HCT116 (cell line): ENCODE measurements around the gene SNN. TPM values are rescaled to one million over a fixed set of nuclear protein-coding genes. Genes with fewer than 3 reads are reported as not detected.

Experiments
- ATAC-seq: fragments of 200-7000 bp; cut with Tn5 transposase; 2 replicates; pipeline ENCODE4 v1.9.1; 2020; ENCODE audit warnings: mild to moderate bottlenecking, moderate library complexity
- BruUV-seq: library from RNA; stranded (reverse); fragments of 400-500 nt; replicated peaks from 2 replicates; lab custom pipeline; 2021; lab: Mats Ljungman, UMichigan
- CTCF ChIA-PET: fragments of 300-600 bp; sonication (Branson Sonifier 250); formaldehyde crosslinking; loops from one replicate; lab custom pipeline; 2021; ENCODE audit warnings: antibody characterized with exemption; lab: Charles Lee
- POLR2A ChIA-PET: fragments of 300-600, 350-600 bp; sonication (Branson Sonifier 250); formaldehyde crosslinking; loops from one replicate; lab custom pipeline; 2021; ENCODE audit warnings: antibody characterized with exemption; lab: Charles Lee
- RAD21 ChIA-PET, 2 experiments: fragments of 300-600 bp; sonication (Branson Sonifier 250); formaldehyde crosslinking; loops; one replicate each; lab custom pipeline; 2023; ENCODE audit warnings: low total read pairs in 2 of 2; ENCODE audit not compliant: uncharacterized antibody in 2 of 2, unreplicated experiment in 2 of 2, low non-redundant PET in 1 of 2; lab: Charles Lee
- DNase-seq: peaks from one replicate; pipeline ENCODE4 v3.0.0-alpha.2; 2010; ENCODE audit warnings: low read depth, low spot score
- H2AFZ ChIP-seq: fragments of 200-600 bp; shearing (Covaris generic), sonication (generic); 2 replicates; pipeline ENCODE4 v1.6.1; 2017; ENCODE audit warnings: low read depth, mixed run types, mixed read lengths, antibody characterized with exemption, low read length; ENCODE audit not compliant: poor library complexity, severe bottlenecking
- H3K27ac ChIP-seq: 2 replicates; pipeline ENCODE4 v1.5.1; 2012; ENCODE audit warnings: low read depth, low read length
- H3K27me3 ChIP-seq: fragments of 200-600 bp; sonication (generic); 2 replicates; pipeline ENCODE4 v1.6.1; 2016; ENCODE audit warnings: mixed run types, low read length, mixed read lengths; ENCODE audit not compliant: insufficient read depth
- H3K36me3 ChIP-seq, 2 experiments: fragments of 200-500 bp in 1 of 2; fragments of 200-600 bp in 1 of 2; sonication (Bioruptor generic) in 1 of 2; sonication (generic) in 1 of 2; 2 replicates each; pipeline versions ENCODE4 v1.5.1 to v1.6.1; 2014 to 2016; ENCODE audit warnings: low read length in 2 of 2, inconsistent platforms in 1 of 2, mixed read lengths in 1 of 2, mixed run types in 1 of 2; ENCODE audit not compliant: insufficient read depth in 2 of 2, control insufficient read depth in 1 of 2
- H3K4me1 ChIP-seq, 2 experiments: fragments of 200-600 bp in 1 of 2; sonication (generic) in 1 of 2; 2 replicates each; pipeline versions ENCODE4 v1.5.1 to v1.6.1; 2012 to 2017; ENCODE audit warnings: low read length in 2 of 2, inconsistent platforms in 1 of 2, mild to moderate bottlenecking in 1 of 2, mixed read lengths in 1 of 2, mixed run types in 1 of 2, moderate library complexity in 1 of 2; ENCODE audit not compliant: insufficient read depth in 2 of 2, control insufficient read depth in 1 of 2
- H3K4me2 ChIP-seq: fragments of 200-600 bp; sonication (generic); 2 replicates; pipeline ENCODE4 v1.6.1; 2017; ENCODE audit warnings: mixed run types, low read length, mixed read lengths
- H3K4me3 ChIP-seq, 2 experiments: fragments of 200-600 bp in 1 of 2; sonication (generic) in 1 of 2; replicated peaks in 1 of 2; 2 replicates each; pipeline ENCODE4 v1.5.1; 2011 to 2016; ENCODE audit warnings: low read length in 2 of 2, control low read depth in 1 of 2, low read depth in 1 of 2, mild to moderate bottlenecking in 1 of 2, mixed read lengths in 1 of 2, mixed run types in 1 of 2
- H3K79me2 ChIP-seq: fragments of 200-600 bp; sonication (generic); 2 replicates; pipeline ENCODE4 v1.6.1; 2017; ENCODE audit warnings: mild to moderate bottlenecking, mixed run types, low read length, moderate library complexity, mixed read lengths; ENCODE audit not compliant: insufficient read depth
- H3K9ac ChIP-seq: fragments of 200-600 bp; sonication (generic); 2 replicates; pipeline ENCODE4 v1.6.1; 2016; ENCODE audit warnings: low read length, mixed read lengths
- H3K9me2 ChIP-seq: fragments of 200-600 bp; sonication (generic), shearing (Covaris generic); 2 replicates; pipeline ENCODE4 v1.6.1; 2017; ENCODE audit warnings: mixed run types, mild to moderate bottlenecking, moderate library complexity; ENCODE audit not compliant: insufficient read depth
- H3K9me3 ChIP-seq, 2 experiments: fragments of 200-500 bp in 1 of 2; fragments of 200-600 bp in 1 of 2; sonication (Bioruptor generic) in 1 of 2; sonication (generic) in 1 of 2; 2 replicates each; pipeline ENCODE4 v1.6.1; 2014 to 2017; ENCODE audit warnings: low read length in 2 of 2, mixed read lengths in 2 of 2, inconsistent platforms in 1 of 2, low read depth in 1 of 2, mild to moderate bottlenecking in 1 of 2, mixed run types in 1 of 2, moderate library complexity in 1 of 2; ENCODE audit not compliant: control insufficient read depth in 1 of 2, insufficient read depth in 1 of 2
- H4K20me1 ChIP-seq: fragments of 200-600 bp; sonication (generic), shearing (Covaris generic); 2 replicates; pipeline ENCODE4 v1.6.1; 2017; ENCODE audit warnings: mixed run types, mild to moderate bottlenecking, moderate library complexity; ENCODE audit not compliant: insufficient read depth
- FOSL1 ChIP-seq: IDR thresholded peaks from 2 replicates; pipeline ENCODE4 v1.6.1; 2012; ENCODE audit warnings: low read depth
- JUND ChIP-seq: IDR thresholded peaks from 2 replicates; pipeline ENCODE4 v1.6.1; 2012
- SP1 ChIP-seq: IDR thresholded peaks from 2 replicates; pipeline ENCODE4 v1.6.1; 2012; ENCODE audit warnings: low read depth
- SRF ChIP-seq: IDR thresholded peaks from 2 replicates; pipeline ENCODE4 v1.6.1; 2012; ENCODE audit warnings: low read depth
- intact Hi-C: fragments of 100-400 bp; cut with micrococcal nuclease; formaldehyde crosslinking; loops from 2 replicates; pipeline ENCODE4 v1.10.0; 2022
- total RNA-seq: library from RNA; stranded (reverse); gene quantifications from one replicate; pipeline ENCODE4 v1.2.1, GENCODE V29; 2021; ENCODE audit not compliant: unreplicated experiment
- TF ChIP-seq, protein P1 (sequence below): IDR thresholded peaks from 2 replicates; pipeline ENCODE4 v1.6.1; 2012; ENCODE audit warnings: low read depth
- TF ChIP-seq, protein P2 (sequence below): IDR thresholded peaks from 2 replicates; pipeline ENCODE4 v1.6.1; 2012

The SNN gene
- total RNA-seq, 1 experiment from 2014 or later = 12.2 TPM

DNA sequence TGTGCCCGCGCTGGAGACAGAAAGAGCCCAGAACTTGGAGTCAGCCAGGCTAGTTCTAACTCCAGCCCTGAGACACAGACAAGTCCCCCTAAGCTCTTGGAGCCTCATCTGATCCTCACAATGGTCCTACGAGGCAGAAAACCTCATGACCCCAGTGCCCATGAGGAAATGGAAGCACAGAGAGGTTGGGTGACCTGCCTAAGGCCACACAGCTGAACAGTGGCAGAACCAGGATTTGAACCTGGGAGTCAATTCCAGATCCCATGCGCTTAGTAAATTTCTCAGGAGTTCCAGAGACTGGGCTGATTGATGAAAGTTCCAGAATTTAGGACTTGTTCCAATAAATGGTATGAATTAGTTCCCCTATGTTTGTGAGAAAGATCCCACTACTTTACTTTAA, 42.5 kb upstream of the SNN start:
- Histone ChIP-seq H3K27ac (no peak overlapping the region), H3K4me3 (no peak overlapping the region)

More for the DNA sequence above, 42.5 kb upstream of the SNN start:
- BruUV-seq = no TSS peak
- CTCF ChIA-PET = no interaction called here
- Histone ChIP-seq H3K9me3 (no peaks in the 10 kb centered on the region), H3K9me2 (no peaks in the 10 kb centered on the region), H3K4me1 (peaks cover 16 to 39% of the 10 kb centered on the region in 2 experiments), H3K36me3 (no peaks in the 10 kb centered on the region), H3K79me2 (no peaks in the 10 kb centered on the region), H3K9ac (no peak overlapping the region), H3K4me2 (no peak overlapping the region), H2AFZ (no peak overlapping the region), H3K27me3 (no peaks in the 10 kb centered on the region), H4K20me1 (no peaks in the 10 kb centered on the region)
- intact Hi-C loops = no loop called here
- TF ChIP-seq SP1 (no peak), JUND (no peak), SRF (no peak), FOSL1 (no peak)
- TF ChIP-seq, protein P1, sequence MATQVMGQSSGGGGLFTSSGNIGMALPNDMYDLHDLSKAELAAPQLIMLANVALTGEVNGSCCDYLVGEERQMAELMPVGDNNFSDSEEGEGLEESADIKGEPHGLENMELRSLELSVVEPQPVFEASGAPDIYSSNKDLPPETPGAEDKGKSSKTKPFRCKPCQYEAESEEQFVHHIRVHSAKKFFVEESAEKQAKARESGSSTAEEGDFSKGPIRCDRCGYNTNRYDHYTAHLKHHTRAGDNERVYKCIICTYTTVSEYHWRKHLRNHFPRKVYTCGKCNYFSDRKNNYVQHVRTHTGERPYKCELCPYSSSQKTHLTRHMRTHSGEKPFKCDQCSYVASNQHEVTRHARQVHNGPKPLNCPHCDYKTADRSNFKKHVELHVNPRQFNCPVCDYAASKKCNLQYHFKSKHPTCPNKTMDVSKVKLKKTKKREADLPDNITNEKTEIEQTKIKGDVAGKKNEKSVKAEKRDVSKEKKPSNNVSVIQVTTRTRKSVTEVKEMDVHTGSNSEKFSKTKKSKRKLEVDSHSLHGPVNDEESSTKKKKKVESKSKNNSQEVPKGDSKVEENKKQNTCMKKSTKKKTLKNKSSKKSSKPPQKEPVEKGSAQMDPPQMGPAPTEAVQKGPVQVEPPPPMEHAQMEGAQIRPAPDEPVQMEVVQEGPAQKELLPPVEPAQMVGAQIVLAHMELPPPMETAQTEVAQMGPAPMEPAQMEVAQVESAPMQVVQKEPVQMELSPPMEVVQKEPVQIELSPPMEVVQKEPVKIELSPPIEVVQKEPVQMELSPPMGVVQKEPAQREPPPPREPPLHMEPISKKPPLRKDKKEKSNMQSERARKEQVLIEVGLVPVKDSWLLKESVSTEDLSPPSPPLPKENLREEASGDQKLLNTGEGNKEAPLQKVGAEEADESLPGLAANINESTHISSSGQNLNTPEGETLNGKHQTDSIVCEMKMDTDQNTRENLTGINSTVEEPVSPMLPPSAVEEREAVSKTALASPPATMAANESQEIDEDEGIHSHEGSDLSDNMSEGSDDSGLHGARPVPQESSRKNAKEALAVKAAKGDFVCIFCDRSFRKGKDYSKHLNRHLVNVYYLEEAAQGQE = no peak
- TF ChIP-seq, protein P2, sequence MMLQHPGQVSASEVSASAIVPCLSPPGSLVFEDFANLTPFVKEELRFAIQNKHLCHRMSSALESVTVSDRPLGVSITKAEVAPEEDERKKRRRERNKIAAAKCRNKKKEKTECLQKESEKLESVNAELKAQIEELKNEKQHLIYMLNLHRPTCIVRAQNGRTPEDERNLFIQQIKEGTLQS = no peak
- POLR2A ChIA-PET = no interaction called here
- DNase-seq (no peak), ATAC-seq (no peak)
- RAD21 ChIA-PET = no interaction called here
